ENCODE data around the gene TECPR2.
A peak's percentile ranks its signal among the peaks of the same experiment; 100 is the strongest.
"Not testable (repeated sequence)": the region's sequence is repeated elsewhere in the genome, so short reads cannot be mapped to it uniquely, and the experiment has no call there.

TECPR2 gene

GRCh38 chr14:102320033-102320660 lies 42.6 kb upstream of the TECPR2 start:
- TF ChIP-seq SPI1 (IDR thresholded peaks at IDR 0.05; ENCODE audit: low read depth, low read length) (no peak), POLR2AphosphoS5 (IDR thresholded peaks at IDR 0.05; ENCODE audit: low read depth, low read length) (no peak), POLR2A (IDR thresholded peaks at IDR 0.05; ENCODE audit: low read depth, low read length) (no peak), PAX5 (IDR thresholded peaks at IDR 0.05; ENCODE audit: insufficient read depth, low read length, severe bottlenecking) (no peak), TAF1 (IDR thresholded peaks at IDR 0.05; ENCODE audit: low read depth, low read length) (no peak), POU2F2 (IDR thresholded peaks at IDR 0.05; ENCODE audit: low read depth, low read length) (no peak)
- FAIRE-seq (peak; percentile 41), DNase-seq (ENCODE audit: insufficient read length, low spot score) (no peak)

- TF ChIP-seq TAF1 (IDR thresholded peaks at IDR 0.05; ENCODE audit: low read depth, low read length) = no peak
- no peak for TF ChIP-seq POU2F2 (IDR thresholded peaks at IDR 0.05; ENCODE audit: low read depth, low read length)
- no peak for TF ChIP-seq SPI1 (IDR thresholded peaks at IDR 0.05; ENCODE audit: low read depth, low read length)
- no peak for TF ChIP-seq POLR2A (IDR thresholded peaks at IDR 0.05; ENCODE audit: low read depth, low read length)
- FAIRE-seq (no peak), DNase-seq (ENCODE audit: insufficient read length, low spot score) (no peak)
These were observed 41.9 kb upstream of the TECPR2 start for GRCh38 chr14:102320671-102321455.

- TF ChIP-seq TAF1 (IDR thresholded peaks at IDR 0.05; ENCODE audit: low read depth, low read length) = no peak
- no peak for TF ChIP-seq POU2F2 (IDR thresholded peaks at IDR 0.05; ENCODE audit: low read depth, low read length)
- TF ChIP-seq SPI1 (IDR thresholded peaks at IDR 0.05; ENCODE audit: low read depth, low read length) = no peak
- TF ChIP-seq PAX5 (IDR thresholded peaks at IDR 0.05; ENCODE audit: insufficient read depth, low read length, severe bottlenecking) = no peak
- no peak for TF ChIP-seq POLR2A (IDR thresholded peaks at IDR 0.05; ENCODE audit: low read depth, low read length)
- DNase-seq (ENCODE audit: insufficient read length, low spot score) (no peak), FAIRE-seq (no peak)
These were observed 41.0 kb upstream of the TECPR2 start for GRCh38 chr14:102321456-102322422.

GRCh38 chr14:102323102-102323501 lies 39.6 kb upstream of the TECPR2 start:
- TF ChIP-seq TAF1 (IDR thresholded peaks at IDR 0.05; ENCODE audit: low read depth, low read length) = no peak
- TF ChIP-seq SPI1 (IDR thresholded peaks at IDR 0.05; ENCODE audit: low read depth, low read length) = no peak
- no peak for TF ChIP-seq POLR2AphosphoS5 (IDR thresholded peaks at IDR 0.05; ENCODE audit: low read depth, low read length)
- no peak for TF ChIP-seq PAX5 (IDR thresholded peaks at IDR 0.05; ENCODE audit: insufficient read depth, low read length, severe bottlenecking)
- TF ChIP-seq POU2F2 (IDR thresholded peaks at IDR 0.05; ENCODE audit: low read depth, low read length) = no peak
- no peak for TF ChIP-seq POLR2A (IDR thresholded peaks at IDR 0.05; ENCODE audit: low read depth, low read length)
- FAIRE-seq (peak; percentile 72), DNase-seq (ENCODE audit: insufficient read length, low spot score) (no peak)

- no peak for TF ChIP-seq POLR2AphosphoS5 (IDR thresholded peaks at IDR 0.05; ENCODE audit: low read depth, low read length)
- TF ChIP-seq PAX5 (IDR thresholded peaks at IDR 0.05; ENCODE audit: insufficient read depth, low read length, severe bottlenecking) = no peak
- TF ChIP-seq POU2F2 (IDR thresholded peaks at IDR 0.05; ENCODE audit: low read depth, low read length) = no peak
- TF ChIP-seq SPI1 (IDR thresholded peaks at IDR 0.05; ENCODE audit: low read depth, low read length) = no peak
- no peak for TF ChIP-seq TAF1 (IDR thresholded peaks at IDR 0.05; ENCODE audit: low read depth, low read length)
- TF ChIP-seq POLR2A (IDR thresholded peaks at IDR 0.05; ENCODE audit: low read depth, low read length) = no peak
- DNase-seq (ENCODE audit: insufficient read length, low spot score) (no peak), FAIRE-seq (no peak)
These were observed 36.9 kb upstream of the TECPR2 start for GRCh38 chr14:102325791-102326345.

GRCh38 chr14:102326583-102326982 lies 36.2 kb upstream of the TECPR2 start:
- DNase-seq (ENCODE audit: insufficient read length, low spot score) (no peak), FAIRE-seq (no peak)
- no peak for TF ChIP-seq PAX5 (IDR thresholded peaks at IDR 0.05; ENCODE audit: insufficient read depth, low read length, severe bottlenecking)
- TF ChIP-seq TAF1 (IDR thresholded peaks at IDR 0.05; ENCODE audit: low read depth, low read length) = no peak
- TF ChIP-seq SPI1 (IDR thresholded peaks at IDR 0.05; ENCODE audit: low read depth, low read length) = no peak
- TF ChIP-seq POLR2A (IDR thresholded peaks at IDR 0.05; ENCODE audit: low read depth, low read length) = no peak
- no peak for TF ChIP-seq POLR2AphosphoS5 (IDR thresholded peaks at IDR 0.05; ENCODE audit: low read depth, low read length)
- TF ChIP-seq POU2F2 (IDR thresholded peaks at IDR 0.05; ENCODE audit: low read depth, low read length) = no peak

DNA sequence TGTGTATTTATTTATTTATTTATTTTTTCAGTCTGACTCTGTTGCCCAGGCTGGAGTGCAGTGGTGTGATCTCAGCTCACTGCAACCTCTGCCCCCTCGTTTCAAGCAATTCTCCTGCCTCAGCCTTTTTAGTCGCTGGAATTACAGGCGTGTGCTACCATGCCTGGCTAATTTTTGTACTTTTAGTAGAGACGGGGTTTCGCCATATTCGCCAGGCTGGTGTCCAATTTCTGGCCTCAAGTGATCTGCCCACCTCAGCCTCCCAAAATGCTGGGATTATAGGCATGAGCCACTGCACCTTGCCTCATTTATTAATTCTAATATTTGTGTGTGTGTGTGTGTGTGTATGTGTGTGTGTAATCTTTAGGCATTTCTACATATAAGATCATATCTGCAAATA lies 33.4 kb upstream of the TECPR2 start:
- not testable (repeated sequence) for DNase-seq (ENCODE audit: insufficient read length, low spot score); FAIRE-seq

DNA sequence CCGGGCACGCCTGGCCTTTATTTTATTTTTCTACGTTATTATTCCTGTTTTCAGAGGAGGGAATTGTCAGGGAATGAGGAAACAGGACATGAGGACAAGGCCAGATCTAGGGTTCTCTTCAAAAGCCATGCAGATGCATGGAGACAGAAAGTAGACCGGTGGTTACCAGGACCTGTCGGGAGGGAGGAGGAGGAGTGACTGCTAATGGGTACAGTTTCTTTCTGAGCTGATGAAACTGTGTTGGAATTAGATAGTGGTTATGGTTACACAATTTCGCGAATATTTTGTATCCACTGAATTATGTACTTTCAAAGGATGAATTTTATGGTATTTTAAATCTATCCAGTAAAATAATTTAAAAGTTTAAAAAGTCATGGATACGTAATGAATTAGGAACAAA lies 31.9 kb upstream of the TECPR2 start:
- DNase-seq (ENCODE audit: insufficient read length, low spot score) (no peak), FAIRE-seq (no peak)
- no peak for TF ChIP-seq POU2F2 (IDR thresholded peaks at IDR 0.05; ENCODE audit: low read depth, low read length)

DNA sequence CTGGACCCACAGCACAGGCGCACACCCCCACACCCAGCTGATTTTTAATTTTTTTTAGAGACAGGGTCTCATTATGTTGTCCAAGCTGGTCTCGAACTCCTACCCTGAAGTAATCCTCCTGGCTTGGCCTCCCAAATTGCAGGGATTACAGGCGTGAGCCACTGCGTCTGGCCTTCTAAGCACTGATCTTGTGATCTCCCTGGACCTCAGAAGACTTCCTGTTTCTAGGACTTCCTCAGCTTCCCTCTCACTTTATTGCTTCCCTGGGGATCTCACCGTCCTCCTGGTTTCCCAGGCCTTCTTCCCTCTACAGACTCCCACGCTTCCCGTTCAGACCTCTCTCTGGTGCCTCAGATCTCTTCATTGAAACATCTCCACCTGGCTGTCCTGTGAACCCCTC lies 29.4 kb upstream of the TECPR2 start:
- FAIRE-seq = no peak
- no peak for DNase-seq (ENCODE audit: insufficient read length, low spot score)
- TF ChIP-seq PAX5 (IDR thresholded peaks at IDR 0.05; ENCODE audit: insufficient read depth, low read length, severe bottlenecking) = no peak
- TF ChIP-seq POLR2A (IDR thresholded peaks at IDR 0.05; ENCODE audit: low read depth, low read length) = no peak
- TF ChIP-seq POU2F2 (IDR thresholded peaks at IDR 0.05; ENCODE audit: low read depth, low read length) = no peak
- no peak for TF ChIP-seq TAF1 (IDR thresholded peaks at IDR 0.05; ENCODE audit: low read depth, low read length)
- TF ChIP-seq SPI1 (IDR thresholded peaks at IDR 0.05; ENCODE audit: low read depth, low read length) = no peak
- TF ChIP-seq POLR2AphosphoS5 (IDR thresholded peaks at IDR 0.05; ENCODE audit: low read depth, low read length) = no peak
